HG03460 (cell line): ENCODE data around the gene OR9G1.
"Not testable (repeated sequence)": the region's sequence is repeated elsewhere in the genome, so short reads cannot be mapped to it uniquely, and the experiment has no call there.

Source experiments
- ATAC-seq: cut with Tn5 transposase; IDR thresholded peaks from one replicate; pipeline ENCODE4 v1.9.1; 2021; ENCODE audit not compliant: unreplicated experiment

Gene OR9G1, protein sequence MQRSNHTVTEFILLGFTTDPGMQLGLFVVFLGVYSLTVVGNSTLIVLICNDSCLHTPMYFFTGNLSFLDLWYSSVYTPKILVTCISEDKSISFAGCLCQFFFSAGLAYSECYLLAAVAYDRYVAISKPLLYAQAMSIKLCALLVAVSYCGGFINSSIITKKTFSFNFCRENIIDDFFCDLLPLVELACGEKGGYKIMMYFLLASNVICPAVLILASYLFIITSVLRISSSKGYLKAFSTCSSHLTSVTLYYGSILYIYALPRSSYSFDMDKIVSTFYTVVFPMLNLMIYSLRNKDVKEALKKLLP

DNA sequence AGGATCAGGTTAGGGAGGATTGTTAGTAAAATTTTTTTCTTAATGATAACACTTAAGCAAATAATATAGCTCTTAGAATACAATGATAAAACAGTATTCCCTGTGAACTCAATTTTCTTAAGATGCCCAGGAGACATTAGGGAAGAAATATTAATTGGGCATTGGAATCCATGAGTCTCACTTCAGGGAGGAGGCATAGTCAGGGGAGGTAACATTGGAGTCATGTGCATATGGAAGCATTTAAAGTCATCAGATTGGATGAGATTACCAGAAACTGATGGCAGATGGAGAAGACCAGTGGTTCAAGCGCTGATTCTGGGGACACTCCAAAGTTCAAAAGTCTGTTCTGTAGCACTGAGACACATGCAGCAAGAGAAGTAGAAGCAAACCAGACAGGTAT is at the start of gene OR9G1:
OR9G1 (plus strand) TSS at position 301 of the 400 bp plus-strand sequence. CDS start 1,293 bp downstream, outside the sequence.
- ATAC-seq, result no peak

DNA sequence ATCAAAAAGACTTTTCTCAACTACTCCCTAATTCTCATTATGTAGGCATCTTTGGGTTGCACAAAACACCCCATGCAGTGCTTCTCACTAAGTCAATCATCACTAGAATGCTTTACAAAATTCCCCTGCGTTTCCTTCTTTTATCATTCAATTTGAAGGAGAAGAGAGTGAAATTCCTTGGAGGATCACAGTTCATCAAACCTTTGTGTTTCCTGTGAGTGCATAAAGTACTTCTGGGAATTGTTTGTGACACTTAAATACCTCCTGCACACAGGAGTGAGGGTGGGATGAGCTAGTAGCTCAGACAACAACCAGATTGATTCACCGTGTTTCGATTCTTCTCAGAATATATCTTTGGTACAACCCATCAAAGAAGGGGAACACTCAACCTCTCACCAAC is 39.1 kb upstream of the OR9G1 start:
- no peak for ATAC-seq

DNA sequence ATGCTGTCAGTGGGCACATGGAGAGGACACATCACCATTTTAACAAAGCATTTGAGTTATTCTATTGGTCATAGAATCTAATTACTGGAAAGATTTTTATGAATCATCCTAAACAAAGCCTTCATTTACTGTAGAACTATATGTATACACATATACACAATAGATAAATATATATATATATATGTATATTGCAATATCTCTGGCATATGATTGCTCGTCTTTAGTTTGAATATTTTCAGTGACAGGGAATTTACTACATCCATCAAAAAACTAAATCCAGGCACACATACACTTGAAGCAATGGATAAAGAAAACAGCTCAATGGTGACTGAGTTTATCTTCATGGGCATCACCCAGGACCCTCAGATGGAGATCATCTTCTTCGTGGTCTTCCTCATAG is 35.5 kb upstream of the OR9G1 start, which contains the start of gene OR5AR1:
OR5AR1 (plus strand) TSS at position 301 of the 400 bp plus-strand sequence; CDS start at position 301, 0 bp downstream.
- no peak for ATAC-seq

DNA sequence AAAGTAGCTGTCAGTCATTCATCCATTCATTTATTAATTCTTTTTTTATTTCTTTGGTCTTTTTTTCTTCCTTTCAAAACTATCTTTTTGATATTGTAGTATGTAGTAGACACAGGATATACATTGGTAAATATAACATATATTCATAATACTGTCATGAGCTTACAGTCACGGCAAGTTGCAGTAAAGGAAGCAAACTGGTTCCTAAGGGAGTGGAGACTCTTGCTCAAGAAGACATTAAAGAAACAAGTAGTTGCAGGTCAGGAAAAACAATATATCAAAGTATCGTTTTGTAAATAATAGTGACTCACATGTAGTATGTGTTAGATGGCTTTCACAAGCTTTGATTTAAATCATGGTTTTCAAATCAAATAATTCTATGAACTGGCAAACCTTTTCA is 27.9 kb upstream of the OR9G1 start:
- ATAC-seq, result no peak

DNA sequence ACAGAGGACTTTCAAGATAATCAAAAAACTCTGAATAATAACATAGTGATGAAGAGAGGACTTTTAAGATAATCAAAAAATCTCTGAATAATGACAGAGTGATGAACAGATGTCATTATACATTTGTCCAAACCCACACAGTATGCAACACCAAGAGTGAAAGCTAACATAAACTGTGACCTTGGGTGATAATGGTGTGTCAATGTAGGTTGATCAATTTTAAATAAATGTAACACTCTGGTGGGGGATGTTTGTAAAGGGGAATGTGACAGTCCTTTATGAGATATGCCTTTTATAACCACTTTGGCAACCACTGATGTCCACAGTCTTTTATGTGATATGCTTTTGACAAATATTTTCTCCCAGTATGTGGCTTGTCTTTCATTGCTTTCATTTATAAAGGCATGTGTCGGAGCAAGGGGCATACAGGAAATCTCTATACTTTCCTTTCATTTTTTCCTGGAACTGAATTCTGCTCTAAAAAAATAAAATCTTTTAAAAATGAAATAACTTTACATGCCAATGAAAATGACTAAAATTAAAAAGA is 10.3 kb upstream of the OR9G1 start:
- ATAC-seq, result no peak

DNA sequence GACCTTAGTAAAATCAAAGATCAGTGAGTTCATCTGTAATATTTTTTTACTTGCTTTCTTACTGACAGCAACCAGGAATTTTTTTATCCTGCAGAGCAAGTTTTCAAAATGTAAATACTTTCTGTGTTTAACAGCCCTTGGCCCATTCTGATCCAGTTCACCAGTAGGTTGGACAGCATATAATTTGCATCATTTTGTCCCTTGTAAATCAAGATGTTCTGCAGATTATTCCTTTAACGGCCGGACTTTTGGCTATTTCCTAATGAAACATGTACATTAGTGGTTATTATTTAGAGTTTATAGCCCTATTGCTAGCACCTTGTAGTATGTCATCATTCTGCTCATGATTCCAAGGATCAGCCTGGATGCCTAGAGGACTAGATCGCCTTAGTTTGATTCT is 7.7 kb upstream of the OR9G1 start:
- ATAC-seq, result not testable (repeated sequence)

DNA sequence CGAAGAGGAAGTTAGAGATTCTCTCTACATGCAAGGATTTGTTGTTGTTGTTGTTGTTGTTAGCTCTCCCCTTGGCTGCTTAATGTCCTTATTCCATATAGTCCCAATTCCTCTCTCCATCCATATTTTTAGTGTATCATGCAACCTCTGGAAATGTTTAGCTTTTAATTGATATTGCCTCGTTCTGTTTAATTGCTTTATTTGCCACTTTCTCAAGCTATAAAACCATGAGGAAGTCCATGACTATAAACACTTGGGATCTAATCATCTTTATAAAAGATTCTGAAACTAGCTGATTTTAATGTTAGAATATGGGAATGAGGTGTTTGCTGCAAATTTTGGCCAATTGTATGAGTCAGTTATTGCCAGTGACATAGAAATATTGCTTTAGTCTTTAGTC is 5.5 kb upstream of the OR9G1 start:
- no peak for ATAC-seq

DNA sequence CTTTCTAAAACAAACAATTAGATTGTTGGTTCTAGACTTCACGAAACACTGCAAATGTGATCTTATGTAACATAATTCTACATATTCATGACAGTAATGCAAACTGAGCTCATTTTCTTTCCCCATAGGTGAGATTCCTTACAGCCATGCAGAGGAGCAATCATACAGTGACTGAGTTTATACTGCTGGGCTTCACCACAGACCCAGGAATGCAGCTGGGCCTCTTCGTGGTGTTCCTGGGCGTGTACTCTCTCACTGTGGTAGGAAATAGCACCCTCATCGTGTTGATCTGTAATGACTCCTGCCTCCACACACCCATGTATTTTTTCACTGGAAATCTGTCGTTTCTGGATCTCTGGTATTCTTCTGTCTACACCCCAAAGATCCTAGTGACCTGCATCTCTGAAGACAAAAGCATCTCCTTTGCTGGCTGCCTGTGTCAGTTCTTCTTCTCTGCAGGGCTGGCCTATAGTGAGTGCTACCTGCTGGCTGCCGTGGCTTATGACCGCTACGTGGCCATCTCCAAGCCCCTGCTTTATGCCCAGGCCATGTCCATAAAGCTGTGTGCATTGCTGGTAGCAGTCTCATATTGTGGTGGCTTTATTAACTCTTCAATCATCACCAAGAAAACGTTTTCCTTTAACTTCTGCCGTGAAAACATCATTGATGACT is 1.5 kb downstream of the OR9G1 start:
- no peak for ATAC-seq

DNA sequence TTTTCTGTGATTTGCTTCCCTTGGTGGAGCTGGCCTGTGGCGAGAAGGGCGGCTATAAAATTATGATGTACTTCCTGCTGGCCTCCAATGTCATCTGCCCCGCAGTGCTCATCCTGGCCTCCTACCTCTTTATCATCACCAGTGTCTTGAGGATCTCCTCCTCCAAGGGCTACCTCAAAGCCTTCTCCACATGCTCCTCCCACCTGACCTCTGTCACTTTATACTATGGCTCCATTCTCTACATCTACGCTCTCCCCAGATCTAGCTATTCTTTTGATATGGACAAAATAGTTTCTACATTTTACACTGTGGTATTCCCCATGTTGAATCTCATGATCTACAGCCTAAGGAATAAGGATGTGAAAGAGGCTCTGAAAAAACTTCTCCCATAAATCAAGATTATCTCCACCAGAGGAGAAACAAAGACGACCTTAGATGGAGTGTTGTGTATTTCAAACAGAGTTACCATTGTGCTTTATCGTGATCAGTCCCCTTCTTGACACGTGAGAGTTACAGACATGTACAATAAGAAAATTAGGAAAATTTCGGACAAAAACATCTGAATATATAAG is 2.1 kb downstream of the OR9G1 start:
- no peak for ATAC-seq

DNA sequence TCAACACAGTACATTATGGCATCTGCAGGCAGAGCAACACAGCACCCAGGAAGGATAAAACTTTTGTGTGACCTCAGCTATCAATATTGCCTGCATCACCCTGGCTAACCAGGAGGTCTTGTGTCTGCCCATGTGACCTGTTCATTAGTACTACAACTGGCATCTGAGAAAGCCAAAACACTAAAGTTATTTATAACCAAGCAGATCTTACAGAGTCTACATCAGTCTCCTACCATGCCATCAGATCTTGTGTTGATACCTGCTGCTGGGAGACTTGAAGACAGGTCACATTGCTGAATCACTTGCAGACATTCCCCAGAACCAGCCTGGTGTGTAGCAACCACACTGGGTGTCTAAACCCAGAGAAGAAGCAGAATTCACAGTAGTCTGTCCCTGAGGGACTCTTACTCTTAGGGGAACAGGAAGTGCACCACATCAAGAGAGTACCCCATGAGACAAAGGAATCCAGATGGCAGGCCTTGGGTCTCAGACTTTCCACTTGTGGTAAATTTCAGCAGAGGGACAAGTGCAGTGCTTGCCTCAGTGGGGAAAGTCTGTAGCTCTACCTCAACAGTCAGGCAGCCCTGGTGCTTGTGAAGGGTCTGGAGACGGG is 7.0 kb downstream of the OR9G1 start:
- ATAC-seq, result no peak

DNA sequence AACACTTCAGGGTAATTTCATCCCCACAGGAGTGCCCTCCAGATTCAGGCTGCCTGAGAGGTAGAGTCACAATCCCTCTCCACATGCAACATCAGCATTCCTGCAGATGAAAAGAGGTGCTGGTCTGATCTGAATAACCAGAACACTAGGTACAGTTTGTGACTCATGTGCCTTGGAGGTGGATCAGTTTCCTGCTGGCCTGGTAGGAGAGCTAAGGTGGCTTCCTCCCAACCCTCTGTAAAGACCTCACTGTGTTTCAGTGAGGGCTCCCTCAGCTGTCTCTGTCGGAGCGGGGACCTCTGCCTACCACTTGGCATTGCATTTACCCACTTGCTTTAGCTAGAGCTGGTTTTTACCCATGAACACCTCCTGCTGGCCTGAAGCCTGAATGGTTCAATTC is 7.6 kb downstream of the OR9G1 start:
- ATAC-seq, result no peak

DNA sequence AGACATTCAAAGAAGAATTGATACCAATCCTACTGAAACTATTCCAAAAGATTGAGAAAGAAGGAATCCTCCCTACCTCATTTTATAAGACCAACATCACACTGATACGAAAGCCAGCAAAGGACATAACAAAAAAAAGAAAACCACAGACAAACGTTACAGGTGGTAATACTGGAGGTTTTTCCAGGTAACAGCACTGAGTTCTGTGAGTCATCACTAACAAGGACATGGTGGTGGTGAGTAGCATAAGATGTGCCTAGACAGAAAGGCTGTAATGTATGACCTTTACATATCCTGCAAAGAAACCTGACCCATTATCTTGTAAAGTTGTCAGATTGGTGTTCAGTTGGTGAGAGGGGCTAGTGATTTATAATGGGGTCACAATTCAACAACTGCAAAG is 15.3 kb downstream of the OR9G1 start:
- ATAC-seq, result no peak

DNA sequence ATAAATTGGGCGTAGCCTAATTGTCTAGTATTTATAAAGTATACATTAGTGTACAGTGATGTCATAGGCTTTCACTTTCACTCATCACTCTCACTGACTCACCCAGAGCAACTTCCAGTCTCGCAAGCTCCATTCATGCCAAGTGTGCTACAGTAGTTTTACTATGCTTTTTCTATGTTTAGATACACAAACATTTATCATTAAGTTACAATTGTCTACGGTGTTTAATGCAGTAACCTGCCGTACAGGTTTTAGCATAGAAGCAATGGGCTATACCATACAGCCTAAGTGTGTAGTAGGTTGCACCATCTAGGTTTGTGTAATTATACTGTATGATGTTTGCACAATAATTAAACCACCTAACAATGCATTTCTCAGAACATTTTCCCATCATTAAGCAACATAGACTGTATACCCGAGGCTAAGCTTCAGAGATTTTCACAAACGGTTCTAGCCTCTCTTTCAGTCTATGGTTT is 17.5 kb downstream of the OR9G1 start:
- no peak for ATAC-seq

DNA sequence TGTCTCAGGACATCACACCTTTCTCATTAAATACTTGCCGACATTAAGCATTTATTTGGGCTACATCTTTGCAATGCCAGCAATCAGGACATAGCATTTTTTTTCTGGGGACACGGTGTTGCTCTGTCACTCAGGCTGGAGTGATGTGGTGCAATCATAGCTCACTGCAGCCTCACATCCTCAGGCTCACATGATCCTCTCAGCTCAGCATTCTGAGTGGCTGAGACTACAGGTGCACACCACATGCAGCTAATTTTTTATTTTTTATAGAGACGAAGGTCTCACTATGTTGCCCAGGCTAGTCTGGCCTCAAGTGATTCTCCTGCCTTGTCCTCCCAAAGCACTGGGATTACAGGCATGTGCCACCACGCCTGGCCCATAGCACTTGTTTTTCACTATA is 21.6 kb downstream of the OR9G1 start:
- ATAC-seq, result no peak

DNA sequence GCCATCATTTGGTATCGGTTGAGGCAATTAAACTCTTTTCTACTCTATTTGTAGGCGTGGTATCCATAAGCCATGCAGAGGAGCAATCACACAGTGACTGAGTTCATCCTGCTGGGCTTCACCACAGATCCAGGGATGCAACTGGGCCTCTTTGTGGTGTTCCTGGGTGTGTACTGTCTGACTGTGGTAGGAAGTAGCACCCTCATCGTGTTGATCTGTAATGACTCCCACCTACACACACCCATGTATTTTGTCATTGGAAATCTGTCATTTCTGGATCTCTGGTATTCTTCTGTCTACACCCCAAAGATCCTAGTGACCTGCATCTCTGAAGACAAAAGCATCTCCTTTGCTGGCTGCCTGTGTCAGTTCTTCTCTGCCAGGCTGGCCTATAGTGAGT is 41.2 kb downstream of the OR9G1 start:
- ATAC-seq, result no peak

DNA sequence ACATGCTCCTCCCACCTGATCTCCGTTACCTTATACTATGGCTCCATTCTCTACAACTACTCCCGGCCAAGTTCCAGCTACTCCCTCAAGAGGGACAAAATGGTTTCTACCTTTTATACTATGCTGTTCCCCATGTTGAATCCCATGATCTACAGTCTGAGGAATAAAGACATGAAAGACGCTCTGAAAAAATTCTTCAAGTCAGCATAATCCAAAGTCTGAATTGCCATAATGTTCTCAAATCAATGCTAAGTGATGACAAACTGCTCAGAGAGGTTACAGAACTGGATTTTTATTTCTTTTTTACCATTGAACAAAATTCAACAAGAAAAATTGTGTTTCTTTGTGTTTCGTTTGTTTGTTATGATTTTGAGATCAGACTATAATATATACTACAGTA is 42.0 kb downstream of the OR9G1 start:
- ATAC-seq, result no peak

DNA sequence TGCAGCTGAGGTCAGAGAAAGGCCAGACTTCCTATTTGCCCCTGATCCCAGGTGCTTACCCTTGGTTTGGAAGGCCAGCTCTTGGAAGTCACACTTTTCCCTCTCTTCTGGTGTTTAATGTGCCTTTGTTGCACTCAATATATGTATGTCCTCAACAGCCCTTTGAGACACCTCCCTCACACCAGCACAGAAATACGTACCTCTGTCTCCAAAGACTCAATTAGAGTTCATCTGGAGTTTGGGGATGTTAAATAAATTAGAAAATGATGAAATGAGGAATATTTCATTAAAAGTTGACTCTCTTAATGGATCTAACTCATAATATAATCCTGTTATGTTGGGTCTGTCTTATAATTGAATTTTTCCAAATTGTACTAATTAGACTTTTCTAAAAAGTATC is 49.7 kb downstream of the OR9G1 start, which contains the start of gene OR9G4:
OR9G4 (minus strand) TSS at position 101 of the 400 bp plus-strand sequence. CDS start 4,931 bp downstream, outside the sequence.
- no peak for ATAC-seq

DNA sequence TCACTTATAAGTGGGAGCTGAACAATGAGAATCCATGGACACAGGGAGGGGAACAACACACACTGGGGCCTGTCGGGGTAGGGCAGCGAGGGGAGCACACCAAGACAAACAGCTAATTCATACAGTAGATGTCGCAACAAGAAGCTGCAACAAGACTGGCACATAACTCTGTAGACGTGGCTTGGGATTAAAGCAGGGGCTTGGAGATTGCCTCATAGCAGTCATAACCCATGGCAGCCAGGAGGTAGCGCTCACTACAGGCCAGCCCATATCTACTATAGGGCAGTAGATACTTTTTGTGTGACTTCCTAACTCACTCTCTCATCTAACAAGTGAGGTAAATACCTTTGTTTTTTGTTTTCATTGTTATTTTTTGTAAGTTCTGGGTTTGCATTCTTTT is 51.3 kb downstream of the OR9G1 start:
- no peak for ATAC-seq

DNA sequence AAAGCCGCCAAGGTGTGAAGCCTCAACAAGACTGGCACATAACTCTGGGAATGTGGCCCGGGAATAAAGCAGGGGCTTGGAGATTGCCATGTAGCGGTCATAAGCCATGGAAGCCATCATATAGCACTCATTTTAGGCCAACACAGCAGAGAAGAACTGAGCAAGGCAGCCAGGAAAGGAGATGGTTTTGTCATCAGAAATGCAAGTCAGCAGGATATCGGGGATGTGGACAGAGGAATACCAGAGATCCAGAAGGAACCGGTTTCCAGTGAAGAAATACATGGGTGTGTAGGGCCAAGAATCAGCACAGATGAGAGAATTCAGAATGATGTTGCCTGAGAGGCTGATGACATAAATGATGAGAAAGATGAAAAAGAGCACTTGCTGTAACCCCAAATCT is 52.6 kb downstream of the OR9G1 start:
- no peak for ATAC-seq
